ENCODE results near the gene AIFM3. TPM values are rescaled to one million over a fixed set of nuclear protein-coding genes. Genes with fewer than 3 reads are reported as not detected.

Gene AIFM3
- total and polyA plus RNA-seq, 2 donors (not counting 1 experiment from before 2014, with no cell fraction given) = 3.0 to 6.0 TPM

GRCh38 chr22:20973634-20974286, 6.7 kb downstream of the AIFM3 start:
- no peak overlapping the region for H3K4me3 Mint-ChIP-seq
- Histone ChIP-seq H3K4me2 (replicated peaks; ENCODE audit: low read depth, low read length, poor library complexity, severe bottlenecking) (no peak overlapping the region), H3K27ac (ENCODE audit: low read length in 2 of 2) (no peak overlapping the region), H3K9me3 (ENCODE audit: control extremely low read depth in 1 of 3, control insufficient read depth in 2 of 3, insufficient read depth in 1 of 3, low read length in 2 of 3) (peaks cover 0 to 13% (median 6%) of the 10 kb centered on the region in 3 donors), H2AFZ (ENCODE audit: insufficient read depth, low read depth, low read length, poor library complexity, severe bottlenecking) (no peak overlapping the region), H3K4me3 (ENCODE audit: control extremely low read depth in 1 of 5, extremely low read depth in 1 of 5, insufficient read depth in 1 of 5, low read depth in 2 of 5, low read length in 4 of 5) (no peak overlapping the region), H3K4me1 (ENCODE audit: control insufficient read depth in 2 of 2, insufficient read depth in 2 of 2, low read length in 2 of 2) (peaks cover 18 to 29% of the 10 kb centered on the region in 2 donors), H4K20me1 (ENCODE audit: control insufficient read depth, insufficient read depth, low read length, poor library complexity, severe bottlenecking) (no peaks in the 10 kb centered on the region), H3K36me3 (replicated peaks in 1 of 2; ENCODE audit: control extremely low read depth in 1 of 2, control insufficient read depth in 1 of 2, extremely low read depth in 1 of 2, insufficient read depth in 2 of 2, low read length in 1 of 2) (no peaks in the 10 kb centered on the region), H3K9ac (ENCODE audit: low read length) (no peak overlapping the region), H3K79me2 (ENCODE audit: control insufficient read depth, insufficient read depth, low read length) (no peaks in the 10 kb centered on the region), H3K27me3 (replicated peaks in 1 of 4; ENCODE audit: control extremely low read depth in 1 of 4, control insufficient read depth in 3 of 4, insufficient read depth in 4 of 4, low read length in 3 of 4) (no peaks in the 10 kb centered on the region)
- 85% methylated on average over 13 of the region's 21 CpGs for WGBS (ENCODE audit: insufficient coverage)
- DNase-seq (no peak), ATAC-seq (ENCODE audit: low read depth) (no peak)
- CTCF ChIA-PET = interaction anchor here (2.1 kb wide), 1 partner anchor 14 kb away, joined by 5 read pairs; no protein-coding TSS in a partner anchor
- no peak for TF ChIP-seq CTCF (IDR thresholded peaks at IDR 0.05)
- TF ChIP-seq EZH2 (IDR thresholded peaks at IDR 0.05; ENCODE audit: borderline replicate concordance, insufficient read depth, low read depth, low read length, poor library complexity, severe bottlenecking) = no peak
- H3K9me3 Mint-ChIP-seq (ENCODE audit: insufficient read depth) = no peaks in the 10 kb centered on the region
- H3K27me3 Mint-ChIP-seq = no peaks in the 10 kb centered on the region
- POLR2A ChIA-PET = interaction anchor here (0.7 kb wide), 1 partner anchor 48 kb away, joined by 3 read pairs; no protein-coding TSS in a partner anchor
- peaks cover 23% of the 10 kb centered on the region for H3K4me1 Mint-ChIP-seq
- intact Hi-C loops (cut with micrococcal nuclease) = no loop called here
- H3K27ac Mint-ChIP-seq = no peak overlapping the region

GRCh38 chr22:20974336-20974955, 7.4 kb downstream of the AIFM3 start:
- Mint-ChIP-seq H3K4me3 (no peak overlapping the region), H3K27me3 (peaks cover 3% of the 10 kb centered on the region), H3K9me3 (ENCODE audit: insufficient read depth) (no peaks in the 10 kb centered on the region), H3K4me1 (peaks cover 26% of the 10 kb centered on the region), H3K27ac (no peak overlapping the region)
- Histone ChIP-seq H3K27me3 (replicated peaks in 1 of 4; ENCODE audit: control extremely low read depth in 1 of 4, control insufficient read depth in 3 of 4, insufficient read depth in 4 of 4, low read length in 3 of 4) (no peaks in the 10 kb centered on the region), H3K4me3 (ENCODE audit: control extremely low read depth in 1 of 5, extremely low read depth in 1 of 5, insufficient read depth in 1 of 5, low read depth in 2 of 5, low read length in 4 of 5) (no peak overlapping the region), H3K4me1 (ENCODE audit: control insufficient read depth in 2 of 2, insufficient read depth in 2 of 2, low read length in 2 of 2) (peaks cover 18 to 30% of the 10 kb centered on the region in 2 donors), H3K27ac (ENCODE audit: low read length in 2 of 2) (no peak overlapping the region), H3K4me2 (replicated peaks; ENCODE audit: low read depth, low read length, poor library complexity, severe bottlenecking) (no peak overlapping the region), H4K20me1 (ENCODE audit: control insufficient read depth, insufficient read depth, low read length, poor library complexity, severe bottlenecking) (no peaks in the 10 kb centered on the region), H3K9me3 (ENCODE audit: control extremely low read depth in 1 of 3, control insufficient read depth in 2 of 3, insufficient read depth in 1 of 3, low read length in 2 of 3) (peaks cover 0 to 20% (median 8%) of the 10 kb centered on the region in 3 donors), H3K9ac (ENCODE audit: low read length) (no peak overlapping the region), H2AFZ (ENCODE audit: insufficient read depth, low read depth, low read length, poor library complexity, severe bottlenecking) (no peak overlapping the region), H3K79me2 (ENCODE audit: control insufficient read depth, insufficient read depth, low read length) (no peaks in the 10 kb centered on the region), H3K36me3 (replicated peaks in 1 of 2; ENCODE audit: control extremely low read depth in 1 of 2, control insufficient read depth in 1 of 2, extremely low read depth in 1 of 2, insufficient read depth in 2 of 2, low read length in 1 of 2) (no peaks in the 10 kb centered on the region)
- TF ChIP-seq EZH2 (IDR thresholded peaks at IDR 0.05; ENCODE audit: borderline replicate concordance, insufficient read depth, low read depth, low read length, poor library complexity, severe bottlenecking) (no peak), CTCF (IDR thresholded peaks at IDR 0.05) (no peak)
- intact Hi-C loops (cut with micrococcal nuclease) = no loop called here
- ATAC-seq (ENCODE audit: low read depth) (no peak), DNase-seq (no peak)
- WGBS (ENCODE audit: insufficient coverage) = 90% methylated on average over 13 of the region's 16 CpGs
- ChIA-PET CTCF (no interaction called here), POLR2A (no interaction called here)
